ENCODE data around the gene ANAPC2.

ANAPC2 gene

GRCh38 chr9:137164370-137165249, 23.8 kb downstream of the ANAPC2 start:
- Histone ChIP-seq H3K27ac (no peak overlapping the region), H3K9ac (no peak overlapping the region), H3K9me3 (replicated peaks in 1 of 11) (no peaks in the 10 kb centered on the region), H3K27me3 (peaks cover 0 to 53% (median 18%) of the 10 kb centered on the region in 11 experiments; a peak in 16 of 22 replicates), H3K4me1 (peaks cover 11 to 66% (median 55%) of the 10 kb centered on the region in 10 experiments), H3K4me2 (peak overlapping the region in 5 of 11 experiments; percentile 16 to 31 (median 26); a peak in 8 of 22 replicates), H3K36me3 (peaks cover 0 to 11% (median 0%) of the 10 kb centered on the region in 11 experiments; a peak in 2 of 22 replicates), H3K4me3 (no peak overlapping the region), H4K20me1 (peaks cover 0 to 61% (median 20%) of the 10 kb centered on the region in 11 experiments; a peak in 15 of 22 replicates)
- no peak for TF ChIP-seq Cebpa-rat (IDR thresholded peaks at IDR 0.05)

GRCh38 chr9:137163805-137164204, 24.6 kb downstream of the ANAPC2 start:
- TF ChIP-seq Cebpa-rat (IDR thresholded peaks at IDR 0.05), result no peak
- Histone ChIP-seq H3K4me3 (no peak overlapping the region), H3K4me2 (0 out of 22 replicates have a peak overlapping the region, but pooled peaks of 1 of the 11 experiments have one; percentile 16), H3K9ac (no peak overlapping the region), H3K9me3 (replicated peaks in 1 of 11) (no peaks in the 10 kb centered on the region), H3K36me3 (peaks cover 0 to 11% (median 0%) of the 10 kb centered on the region in 11 experiments; a peak in 2 of 22 replicates), H3K4me1 (peaks cover 7 to 66% (median 55%) of the 10 kb centered on the region in 10 experiments), H3K27me3 (peaks cover 0 to 50% (median 18%) of the 10 kb centered on the region in 11 experiments; a peak in 15 of 22 replicates), H3K27ac (no peak overlapping the region), H4K20me1 (peaks cover 0 to 58% (median 24%) of the 10 kb centered on the region in 11 experiments; a peak in 15 of 22 replicates)

GRCh38 chr9:137163365-137163715, 25.0 kb downstream of the ANAPC2 start:
- Histone ChIP-seq H3K4me2 (no peak overlapping the region), H3K9ac (no peak overlapping the region), H3K4me3 (no peak overlapping the region), H3K36me3 (peaks cover 0 to 11% (median 0%) of the 10 kb centered on the region in 11 experiments; a peak in 2 of 22 replicates), H3K27me3 (peaks cover 0 to 46% (median 18%) of the 10 kb centered on the region in 11 experiments; a peak in 15 of 22 replicates), H4K20me1 (peaks cover 0 to 55% (median 24%) of the 10 kb centered on the region in 11 experiments; a peak in 15 of 22 replicates), H3K4me1 (peaks cover 11 to 67% (median 56%) of the 10 kb centered on the region in 10 experiments), H3K9me3 (replicated peaks in 1 of 11) (no peaks in the 10 kb centered on the region), H3K27ac (no peak overlapping the region)
- TF ChIP-seq Cebpa-rat (IDR thresholded peaks at IDR 0.05), result no peak

GRCh38 chr9:137162505-137163364, 25.6 kb downstream of the ANAPC2 start:
- H3K4me3 ChIP-seq, result no peak overlapping the region
- no peak overlapping the region for H3K4me2 ChIP-seq
- peaks cover 0 to 40% (median 18%) of the 10 kb centered on the region in 11 experiments; a peak in 15 of 22 replicates for H3K27me3 ChIP-seq
- peaks cover 0 to 55% (median 24%) of the 10 kb centered on the region in 11 experiments; a peak in 15 of 22 replicates for H4K20me1 ChIP-seq
- H3K9ac ChIP-seq, result no peak overlapping the region
- no peaks in the 10 kb centered on the region for H3K9me3 ChIP-seq (replicated peaks in 1 of 11)
- TF ChIP-seq Cebpa-rat (IDR thresholded peaks at IDR 0.05), result no peak
- no peak overlapping the region for H3K27ac ChIP-seq
- H3K4me1 ChIP-seq, result peaks cover 6 to 68% (median 57%) of the 10 kb centered on the region in 10 experiments
- peaks cover 0 to 11% (median 0%) of the 10 kb centered on the region in 11 experiments; a peak in 2 of 22 replicates for H3K36me3 ChIP-seq

- no peak overlapping the region for H3K27ac ChIP-seq
- peaks cover 0 to 30% (median 11%) of the 10 kb centered on the region in 11 experiments; a peak in 15 of 22 replicates for H3K27me3 ChIP-seq
- H4K20me1 ChIP-seq, result peaks cover 0 to 50% (median 21%) of the 10 kb centered on the region in 11 experiments; a peak in 15 of 22 replicates
- no peak for TF ChIP-seq Cebpa-rat (IDR thresholded peaks at IDR 0.05)
- no peak overlapping the region for H3K4me3 ChIP-seq
- no peaks in the 10 kb centered on the region for H3K9me3 ChIP-seq (replicated peaks in 1 of 11)
- no peak overlapping the region for H3K4me2 ChIP-seq
- peaks cover 6 to 66% (median 54%) of the 10 kb centered on the region in 10 experiments for H3K4me1 ChIP-seq
- H3K36me3 ChIP-seq, result peaks cover 0 to 11% (median 0%) of the 10 kb centered on the region in 11 experiments; a peak in 2 of 22 replicates
- H3K9ac ChIP-seq, result no peak overlapping the region
These were observed 26.5 kb downstream of the ANAPC2 start for GRCh38 chr9:137161558-137162486.

GRCh38 chr9:137160716-137161557, 27.4 kb downstream of the ANAPC2 start:
- Histone ChIP-seq H3K4me1 (peaks cover 6 to 57% (median 45%) of the 10 kb centered on the region in 10 experiments), H4K20me1 (peaks cover 0 to 41% (median 13%) of the 10 kb centered on the region in 11 experiments; a peak in 14 of 22 replicates), H3K9ac (no peak overlapping the region), H3K4me3 (no peak overlapping the region), H3K27me3 (peaks cover 0 to 22% (median 2%) of the 10 kb centered on the region in 11 experiments; a peak in 7 of 22 replicates), H3K9me3 (replicated peaks in 1 of 11) (no peaks in the 10 kb centered on the region), H3K36me3 (peaks cover 0 to 11% (median 0%) of the 10 kb centered on the region in 11 experiments; a peak in 2 of 22 replicates), H3K4me2 (no peak overlapping the region; a peak in 1 of 22 replicates), H3K27ac (no peak overlapping the region)
- no peak for TF ChIP-seq Cebpa-rat (IDR thresholded peaks at IDR 0.05)

- Histone ChIP-seq H3K27me3 (peaks cover 0 to 17% (median 0%) of the 10 kb centered on the region in 11 experiments; a peak in 4 of 22 replicates), H3K4me1 (peaks cover 6 to 51% (median 39%) of the 10 kb centered on the region in 10 experiments), H3K4me2 (peak overlapping the region in 8 of 11 experiments; percentile 20 to 97 (median 93); a peak in 13 of 22 replicates), H3K27ac (no peak overlapping the region), H3K9me3 (replicated peaks in 1 of 11) (no peaks in the 10 kb centered on the region), H3K9ac (no peak overlapping the region), H4K20me1 (peaks cover 0 to 34% (median 6%) of the 10 kb centered on the region in 11 experiments; a peak in 8 of 22 replicates), H3K4me3 (no peak overlapping the region), H3K36me3 (peaks cover 0 to 11% (median 0%) of the 10 kb centered on the region in 11 experiments; a peak in 2 of 22 replicates)
- TF ChIP-seq Cebpa-rat (IDR thresholded peaks at IDR 0.05), result no peak
These were observed 28.3 kb downstream of the ANAPC2 start for GRCh38 chr9:137160054-137160425.

Data from BLaER1 treated with 17β-estradiol and CSF1 and Interleukin-3, amounts not matched to agents 10 nM and 100 nM (cell line).